K562 (cell line): ENCODE data around the gene CCT5. TPM values are rescaled to one million over a fixed set of nuclear protein-coding genes. Genes with fewer than 3 reads are reported as not detected.

Source experiments
- ARID2 ChIP-seq: fragments of 450-650 bp; IDR thresholded peaks from 2 replicates; pipeline ENCODE4 v1.6.1; 2017; ENCODE audit warnings: antibody characterized with exemption, mild to moderate bottlenecking
- FOXJ3 ChIP-seq: sonication (generic); formaldehyde crosslinking; IDR thresholded peaks from 2 replicates; pipeline ENCODE4 v1.4.0; 2020; ENCODE audit warnings: mild to moderate bottlenecking, missing genetic modification reagents
- HIVEP1 ChIP-seq: fragments of 250-450 bp; sonication (Bioruptor Pico); IDR thresholded peaks from 2 replicates; pipeline ENCODE4 v1.4.0; 2020; ENCODE audit warnings: mild to moderate bottlenecking
- HMBOX1 ChIP-seq: sonication (generic); IDR thresholded peaks from 2 replicates; pipeline ENCODE4 v1.6.1; 2016
- HOXB6 ChIP-seq: fragments of 250-450 bp; sonication (Bioruptor Pico); IDR thresholded peaks from 2 replicates; pipeline ENCODE4 v1.5.1; 2022; ENCODE audit warnings: mild to moderate bottlenecking, borderline replicate concordance
- KAT8 ChIP-seq: fragments of 450-650 bp; IDR thresholded peaks from 2 replicates; pipeline ENCODE4 v1.6.1; 2016; ENCODE audit warnings: low read depth, mild to moderate bottlenecking
- KLF1 ChIP-seq: fragments of 450-650 bp; IDR thresholded peaks from 2 replicates; pipeline ENCODE4 v1.6.1; 2016; ENCODE audit warnings: missing genetic modification characterization, missing compliant biosample characterization
- MCM5 ChIP-seq: fragments of 450-650 bp; IDR thresholded peaks from 2 replicates; pipeline ENCODE4 v1.6.1; 2016; ENCODE audit warnings: low read depth
- MNT ChIP-seq, 2 experiments: fragments of 450-650 bp; conservative IDR thresholded peaks; 2 replicates each; pipeline ENCODE4 v1.6.1; 2017; ENCODE audit warnings: mild to moderate bottlenecking in 2 of 2, moderate library complexity in 2 of 2
- PTBP1 ChIP-seq: fragments of 200-400 bp; formaldehyde crosslinking; IDR thresholded peaks from 2 replicates; pipeline ENCODE4 v1.6.1; 2017; ENCODE audit warnings: low read depth, low read length
- RBFOX2 ChIP-seq: fragments of 200-400 bp; formaldehyde crosslinking; IDR thresholded peaks from 2 replicates; pipeline ENCODE4 v1.6.1; 2017; ENCODE audit warnings: low read depth, mild to moderate bottlenecking, low read length, moderate library complexity
- SAFB ChIP-seq: fragments of 200-400 bp; formaldehyde crosslinking; IDR thresholded peaks from 2 replicates; pipeline ENCODE4 v1.6.1; 2017; ENCODE audit warnings: low read depth, low read length, borderline replicate concordance
- SIN3B ChIP-seq: fragments of 450-650 bp; IDR thresholded peaks from 2 replicates; pipeline ENCODE4 v1.6.1; 2017; ENCODE audit warnings: low read depth, mild to moderate bottlenecking, moderate library complexity
- SNIP1 ChIP-seq: fragments of 450-650 bp; IDR thresholded peaks from 2 replicates; pipeline ENCODE4 v1.7.1; 2017; ENCODE audit warnings: low read depth, mild to moderate bottlenecking
- SP1 ChIP-seq: sonication (generic); formaldehyde crosslinking; IDR thresholded peaks from 2 replicates; pipeline ENCODE4 v1.8.1; 2022; ENCODE audit warnings: mild to moderate bottlenecking, missing genetic modification reagents
- TBP ChIP-seq: optimal IDR thresholded peaks from 2 replicates; pipeline ENCODE3; 2011; ENCODE audit warnings: low read depth, low read length, improper control_type of control experiment
- TRIM25 ChIP-seq: fragments of 450-650 bp; IDR thresholded peaks from 2 replicates; pipeline ENCODE4 v1.7.0; 2016; ENCODE audit warnings: borderline replicate concordance
- ZBTB26 ChIP-seq: fragments of 450-650 bp; formaldehyde crosslinking; IDR thresholded peaks from 2 replicates; pipeline ENCODE4 v1.4.0; 2022; ENCODE audit warnings: missing genetic modification characterization
- ZNF431 ChIP-seq: sonication (generic); formaldehyde crosslinking; IDR thresholded peaks from 2 replicates; pipeline ENCODE4 v1.8.0; 2022; ENCODE audit warnings: mild to moderate bottlenecking, missing genetic modification reagents
- ZNF561 ChIP-seq: fragments of 450-650 bp; formaldehyde crosslinking; conservative IDR thresholded peaks from 2 replicates; pipeline ENCODE4 v1.4.0; 2020; ENCODE audit warnings: mild to moderate bottlenecking, moderate library complexity
- polyA plus RNA-seq, 8 experiments: library from polyadenylated mRNA; depleted of rRNA in 4 of 8; stranded (reverse) in 5 of 8; unstranded in 3 of 8; fragments of >200 nt; fragmentation: Nextera tagmentation in 2 of 8; fragmentation: Illumina TruSeq in 1 of 8; extraction: Ambion mirVana in 2 of 8; extraction: Trizol in 1 of 8; gene quantifications; 2 replicates each; pipeline versions ENCODE4 v1.2.1 to v1.2.3, GENCODE V29; 2011 to 2014; ENCODE audit warnings: inconsistent platforms in 1 of 8, missing spikeins in 1 of 8
- total RNA-seq, 7 experiments: library from RNA; depleted of rRNA in 6 of 7; stranded (reverse); fragments of >200 nt in 6 of 7; fragmentation: Illumina TruSeq in 2 of 7; extraction: Trizol in 2 of 7; gene quantifications; 2 replicates each; pipeline versions ENCODE4 v1.2.1 to v1.2.3, GENCODE V29; 2011 to 2021; ENCODE audit warnings: low replicate concordance in 1 of 7
- TF ChIP-seq, protein P1 (sequence below), 2 experiments: fragments of 200-800 bp in 1 of 2; sonication (Bioruptor generic) in 1 of 2; sonication (generic) in 1 of 2; formaldehyde crosslinking in 1 of 2; IDR thresholded peaks in 1 of 2; conservative IDR thresholded peaks in 1 of 2; 2 replicates each; pipeline versions ENCODE4 v1.5.0 to v1.6.1; 2016 to 2020; ENCODE audit warnings: missing compliant biosample characterization in 1 of 2, missing genetic modification characterization in 1 of 2, missing genetic modification reagents in 1 of 2

CCT5 gene
- total and polyA plus RNA-seq, 9 of the 15 experiments (the other 6 are each of a cell fraction or from before 2014, with no cell fraction given): 782 to 1,606 (median 1,153) TPM

DNA sequence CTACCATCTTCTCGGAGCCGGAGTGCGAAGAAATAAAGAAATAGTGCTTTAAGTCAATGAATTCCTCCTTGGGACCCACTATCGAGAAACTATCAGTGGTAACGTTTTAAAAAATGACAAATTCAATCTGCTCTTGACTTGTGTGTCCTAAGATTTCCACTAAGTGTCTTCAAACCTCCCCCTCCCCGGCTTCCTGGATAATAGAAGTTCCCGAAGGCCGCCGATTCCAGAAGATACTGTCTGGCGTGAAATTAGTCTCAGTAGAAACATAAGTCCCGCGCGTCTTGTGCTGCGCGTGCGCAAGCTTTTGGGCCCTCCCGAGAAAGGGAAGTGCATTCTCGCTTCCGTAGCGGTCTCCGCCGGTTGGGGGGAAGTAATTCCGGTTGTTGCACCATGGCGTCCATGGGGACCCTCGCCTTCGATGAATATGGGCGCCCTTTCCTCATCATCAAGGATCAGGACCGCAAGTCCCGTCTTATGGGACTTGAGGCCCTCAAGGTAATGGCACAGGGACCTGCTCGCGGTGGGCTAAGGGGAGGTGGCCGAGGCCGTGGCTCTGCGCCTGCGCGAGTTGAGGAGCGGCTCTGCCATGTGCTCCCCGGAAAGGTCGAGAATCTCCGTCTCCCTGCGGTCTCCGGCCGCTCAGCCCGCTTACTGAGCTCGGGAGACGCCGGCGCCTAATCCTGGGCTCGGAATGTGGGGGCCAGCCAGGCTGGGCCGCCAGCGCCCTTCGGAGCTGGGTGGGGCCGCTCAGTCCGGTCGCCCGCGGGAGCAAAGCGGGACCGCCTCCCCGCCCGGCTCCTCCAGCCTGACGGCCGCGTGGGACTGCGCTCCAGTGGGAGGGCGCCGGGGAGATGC is at the start of gene CCT5 (continued):
- TF ChIP-seq, protein P1, sequence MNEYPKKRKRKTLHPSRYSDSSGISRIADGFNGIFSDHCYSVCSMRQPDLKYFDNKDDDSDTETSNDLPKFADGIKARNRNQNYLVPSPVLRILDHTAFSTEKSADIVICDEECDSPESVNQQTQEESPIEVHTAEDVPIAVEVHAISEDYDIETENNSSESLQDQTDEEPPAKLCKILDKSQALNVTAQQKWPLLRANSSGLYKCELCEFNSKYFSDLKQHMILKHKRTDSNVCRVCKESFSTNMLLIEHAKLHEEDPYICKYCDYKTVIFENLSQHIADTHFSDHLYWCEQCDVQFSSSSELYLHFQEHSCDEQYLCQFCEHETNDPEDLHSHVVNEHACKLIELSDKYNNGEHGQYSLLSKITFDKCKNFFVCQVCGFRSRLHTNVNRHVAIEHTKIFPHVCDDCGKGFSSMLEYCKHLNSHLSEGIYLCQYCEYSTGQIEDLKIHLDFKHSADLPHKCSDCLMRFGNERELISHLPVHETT (CRISPR knock-in tag; conservative IDR thresholded peaks at IDR 0.05 in 1 of 2, IDR thresholded peaks at IDR 0.05 in 1 of 2): peak in 1 of 2 experiments; percentile 67; a peak in 2 of 4 replicates
- TF ChIP-seq ZNF431 (CRISPR knock-in tag) (no peak), TRIM25 (no peak), FOXJ3 (CRISPR knock-in tag) (no peak), SAFB (peak; percentile 11; the same call in 1 of the 2 replicates), HMBOX1 (no peak), RBFOX2 (peak; percentile 96), KAT8 (no peak), ARID2 (no peak), KLF1 (0 out of 2 replicates have a peak, but pooled peaks have one; percentile 11), MNT (conservative IDR thresholded peaks at IDR 0.05) (peak; percentile 98), ZNF561 (CRISPR knock-in tag) (no peak), SP1 (CRISPR knock-in tag) (peak; percentile 72; the same call in 1 of the 2 replicates), ZBTB26 (CRISPR knock-in tag) (no peak), HOXB6 (CRISPR knock-in tag) (peak; percentile 64; the same call in 1 of the 2 replicates), TBP (peak; percentile 89), SIN3B (peak; percentile 48; the same call in 1 of the 2 replicates), HIVEP1 (CRISPR knock-in tag) (no peak), SNIP1 (no peak), PTBP1 (0 out of 2 replicates have a peak, but pooled peaks have one; percentile 7), MCM5 (no peak)
